ENCODE results near the gene FASN. TPM values are rescaled to one million over a fixed set of nuclear protein-coding genes. Genes with fewer than 3 reads are reported as not detected.

FASN gene
- total and polyA plus RNA-seq, 2 of the 4 experiments (the other 2 are of a cell fraction) = 12.4 to 56.0 TPM

DNA sequence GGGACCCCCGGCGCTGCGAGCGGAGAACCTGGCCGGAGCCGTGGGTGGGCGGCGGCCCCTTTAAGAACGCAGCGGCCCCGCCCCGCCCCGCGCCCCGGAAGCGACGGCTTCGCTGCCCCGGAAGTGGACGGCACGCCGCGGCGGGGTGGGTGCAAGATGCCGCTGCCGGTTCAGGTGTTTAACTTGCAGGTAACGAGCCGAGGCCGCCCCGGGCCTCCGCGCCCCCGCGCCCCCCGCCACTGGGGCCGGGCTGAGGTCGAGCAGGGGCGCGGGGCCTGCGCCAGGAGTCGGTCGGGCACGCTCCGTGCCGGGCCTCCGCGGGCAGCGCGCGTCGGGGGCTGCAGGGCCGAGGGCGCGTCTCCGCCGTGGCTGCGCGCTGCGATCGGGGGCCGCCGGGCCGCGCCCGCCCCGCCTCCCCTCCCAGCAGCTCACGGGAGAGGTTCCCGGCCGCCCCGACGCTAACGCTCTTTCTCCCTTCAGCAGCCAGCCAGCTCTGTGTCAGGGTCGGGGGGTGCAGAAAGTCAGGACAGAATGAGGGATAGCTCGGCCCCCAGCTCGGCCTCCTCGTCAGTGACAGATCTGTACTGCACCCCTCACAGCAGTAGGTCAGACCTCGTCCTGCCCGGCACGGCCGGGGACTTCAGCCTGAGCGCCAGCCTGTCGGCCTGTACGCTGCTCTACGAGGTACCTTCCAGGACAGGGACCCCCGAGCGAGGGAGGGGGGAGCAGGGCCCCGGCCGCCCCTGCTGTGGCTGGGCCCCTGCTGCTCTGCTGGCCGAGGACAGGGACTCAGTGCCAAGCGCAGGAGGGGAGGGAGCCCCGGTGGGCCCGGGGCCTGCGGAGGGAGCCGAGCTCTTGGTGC, 46.0 kb downstream of the FASN start, which contains the start of the genes GPS1 and RFNG:
TSS of gene GPS1 (plus strand) at position 123 of the 862 bp plus-strand sequence. CDS start at position 157, 34 bp downstream.
TSS of gene RFNG (minus strand) at position 36 of the 862 bp plus-strand sequence. CDS start 45 bp downstream, outside the sequence.
- no TSS peak for BruUV-seq (replicated peaks)
- peak within 1 kb of the TSS; percentile 81 for H4K5ac ChIP-seq (ENCODE audit: low read depth, low read length)
- H3K79me1 ChIP-seq (ENCODE audit: low read depth in 1 of 2, low read length in 2 of 2) = peaks cover 16 to 45% of the 10 kb centered on the region in 2 experiments
- peak; percentile 16 for DNase-seq
- peak within 1 kb of the TSS; percentile 94 for H3K9ac ChIP-seq (ENCODE audit: low read depth, low read length)
- peak within 1 kb of the TSS; percentile 100 for H2AK9ac ChIP-seq (replicated peaks; ENCODE audit: low read depth, low read length, poor library complexity)
- peak within 1 kb of the TSS; percentile 91 for H2AFZ ChIP-seq (replicated peaks; ENCODE audit: low read length, poor library complexity)
- H3K18ac ChIP-seq (ENCODE audit: low read depth, low read length) = no peak within 1 kb of the TSS; the same call in 1 of the 2 replicates
- H3K27me3 ChIP-seq (ENCODE audit: control insufficient read depth, insufficient read depth, low read length) = no peaks in the 10 kb centered on the region
- dilution Hi-C loops (cut with HindIII; ENCODE audit: low sequenced_read_pairs, unreplicated experiment) (no loop called here), in situ Hi-C loops (cut with MboI; ENCODE audit: low sequenced_read_pairs) (no loop called here), intact Hi-C loops (cut with micrococcal nuclease) (no loop called here)
- H2BK120ac ChIP-seq (ENCODE audit: low read depth, low read length) = no peak within 1 kb of the TSS; the same call in none of the 2 replicates
- peak within 1 kb of the TSS; percentile 72 for H3K27ac ChIP-seq (ENCODE audit: insufficient read depth, low read length)
- H3K4me3 ChIP-seq (ENCODE audit: insufficient read depth, low read depth, low read length) = peak within 1 kb of the TSS; percentile 99
- peak within 1 kb of the TSS; percentile 87 for H3K4ac ChIP-seq (ENCODE audit: low read depth, low read length)
- peak within 1 kb of the TSS; percentile 93 for H3K4me2 ChIP-seq (ENCODE audit: low read depth, low read length)
- ChIA-PET POLR2A (ENCODE audit: unreplicated experiment) (no interaction called here), CTCF (no interaction called here)
- TF ChIP-seq MAZ (IDR thresholded peaks at IDR 0.05; ENCODE audit: borderline replicate concordance, low read depth, low read length) (peak; percentile 85; the same call in 1 of the 2 replicates), MXI1 (IDR thresholded peaks at IDR 0.05; ENCODE audit: borderline replicate concordance, low read depth, low read length) (peak; percentile 76), POLR2A (IDR thresholded peaks at IDR 0.05; ENCODE audit: low read depth, low read length) (no peak), CEBPB (IDR thresholded peaks at IDR 0.05; ENCODE audit: low read depth, low read length) (no peak)
- peaks cover 18% of the 10 kb centered on the region for H3K4me1 ChIP-seq (ENCODE audit: control insufficient read depth, insufficient read depth, low read length)
- WGBS, 2 experiments (ENCODE audit: extremely low coverage in 2 of 2, insufficient read length in 1 of 2) = 1% methylated on average over 60 of the region's 94 CpGs; no CpG with 5 or more reads in 1 of the 2 experiments
- H3K9me1 ChIP-seq (ENCODE audit: insufficient read depth, low read length) = peaks cover 7% of the 10 kb centered on the region
- H2BK5ac ChIP-seq (ENCODE audit: low read depth, low read length, poor library complexity, severe bottlenecking) = peak within 1 kb of the TSS; percentile 63
- peak within 1 kb of the TSS; percentile 84 to 91 for H4K8ac ChIP-seq (ENCODE audit: low read depth in 2 of 2, low read length in 2 of 2)
- H3K56ac ChIP-seq (ENCODE audit: extremely low read depth, insufficient read depth, low read length) = no peak within 1 kb of the TSS; the same call in 1 of the 2 replicates
- H2BK15ac ChIP-seq (ENCODE audit: low read depth, low read length) = no peak within 1 kb of the TSS
- H4K91ac ChIP-seq (ENCODE audit: insufficient read depth, low read depth, low read length) = peak within 1 kb of the TSS; percentile 23
- H4K20me1 ChIP-seq (ENCODE audit: insufficient read depth, low read length) = peaks cover 7% of the 10 kb centered on the region
- peak; percentile 86 for ATAC-seq (ENCODE audit: low read depth)
- H2BK20ac ChIP-seq (ENCODE audit: low read depth, low read length) = no peak within 1 kb of the TSS
- H3K23ac ChIP-seq (ENCODE audit: low read depth, low read length) = peak within 1 kb of the TSS; percentile 64
- H3K14ac ChIP-seq (replicated peaks; ENCODE audit: low read depth, low read length) = peak within 1 kb of the TSS; percentile 71
- no peaks in the 10 kb centered on the region for H3K9me3 ChIP-seq (ENCODE audit: control insufficient read depth, insufficient read depth, low read length)
- peak within 1 kb of the TSS; percentile 96 for H2AK5ac ChIP-seq (ENCODE audit: low read depth, low read length)
- peaks cover 59% of the 10 kb centered on the region for H3K36me3 ChIP-seq (ENCODE audit: control insufficient read depth, insufficient read depth, low read length)
